Glomerular visceral epithelial cell (primary cell): ENCODE measurements around the gene ATP8B3.

Source experiments
- DNase-seq: peaks from one replicate; pipeline ENCODE4 v3.0.0-alpha.2; 2016; ENCODE audit errors: extremely low spot score

Gene ATP8B3

DNA sequence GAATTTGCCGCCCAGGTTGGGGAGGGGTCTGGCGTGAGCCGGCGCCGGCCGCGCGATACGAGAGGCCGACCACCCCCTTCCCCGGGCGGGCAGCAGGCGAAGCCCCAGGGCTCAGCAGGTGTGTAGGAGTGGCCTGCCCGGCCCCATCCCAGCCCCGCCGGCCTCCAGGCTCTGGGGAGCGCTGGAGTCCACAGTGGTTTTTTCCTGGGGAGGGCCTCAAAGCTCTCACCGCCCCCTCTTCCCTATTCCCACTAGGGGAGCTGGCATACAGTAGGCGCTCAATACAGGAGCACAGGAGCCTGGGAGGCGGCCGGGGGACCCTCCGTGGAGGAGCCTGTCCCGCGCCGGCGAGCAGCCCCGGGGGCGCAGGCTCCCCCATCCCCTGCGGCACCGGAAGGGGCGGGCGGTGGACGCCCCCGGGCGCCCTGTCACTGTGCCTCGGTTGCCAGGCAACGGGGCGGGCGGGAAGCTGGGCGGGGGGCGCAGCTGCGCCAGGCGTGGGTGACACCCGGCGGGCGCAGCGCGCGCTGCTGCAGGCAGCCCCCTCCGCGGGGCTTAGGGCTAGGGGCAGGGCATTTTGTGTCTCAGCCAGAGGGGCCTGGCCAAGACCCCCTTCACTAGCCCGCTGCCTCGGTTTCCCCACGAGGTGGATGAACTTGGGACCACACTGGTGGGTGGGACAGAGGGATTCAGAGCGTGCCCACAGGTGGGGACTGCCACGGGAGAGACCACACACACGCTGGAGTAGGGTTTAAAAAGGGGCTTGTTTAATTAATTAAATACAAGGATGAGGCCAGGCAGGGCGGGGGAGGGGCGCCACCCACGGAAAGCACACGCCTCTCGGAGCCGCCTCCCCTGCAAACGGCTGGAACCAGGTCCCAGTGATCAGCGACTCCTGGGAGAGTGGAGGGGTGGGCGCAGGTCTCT is 39.8 kb upstream of the ATP8B3 start:
- no peak for DNase-seq

- DNase-seq = no peak
These were observed 39.0 kb upstream of the ATP8B3 start for GRCh38 chr19:1850809-1851653.

- no peak for DNase-seq
These were observed 37.9 kb upstream of the ATP8B3 start for GRCh38 chr19:1849886-1850398.

DNA sequence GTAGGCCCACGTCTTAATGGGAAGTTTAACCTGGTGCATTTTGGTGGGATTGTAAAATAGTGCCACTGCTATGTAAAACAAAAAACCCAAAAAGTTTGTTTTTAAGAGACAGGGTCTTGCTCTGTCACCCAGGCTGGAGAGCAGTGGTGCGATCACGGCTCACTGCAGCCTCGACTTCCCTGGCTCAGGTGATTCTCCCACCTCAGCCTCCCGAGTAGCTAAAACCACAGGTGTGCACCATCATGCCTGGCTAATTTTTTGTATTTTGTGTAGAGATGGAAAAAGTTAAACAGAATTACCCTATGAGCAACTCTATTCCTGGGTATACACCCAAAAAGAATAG is 37.0 kb upstream of the ATP8B3 start:
- DNase-seq = no peak

DNA sequence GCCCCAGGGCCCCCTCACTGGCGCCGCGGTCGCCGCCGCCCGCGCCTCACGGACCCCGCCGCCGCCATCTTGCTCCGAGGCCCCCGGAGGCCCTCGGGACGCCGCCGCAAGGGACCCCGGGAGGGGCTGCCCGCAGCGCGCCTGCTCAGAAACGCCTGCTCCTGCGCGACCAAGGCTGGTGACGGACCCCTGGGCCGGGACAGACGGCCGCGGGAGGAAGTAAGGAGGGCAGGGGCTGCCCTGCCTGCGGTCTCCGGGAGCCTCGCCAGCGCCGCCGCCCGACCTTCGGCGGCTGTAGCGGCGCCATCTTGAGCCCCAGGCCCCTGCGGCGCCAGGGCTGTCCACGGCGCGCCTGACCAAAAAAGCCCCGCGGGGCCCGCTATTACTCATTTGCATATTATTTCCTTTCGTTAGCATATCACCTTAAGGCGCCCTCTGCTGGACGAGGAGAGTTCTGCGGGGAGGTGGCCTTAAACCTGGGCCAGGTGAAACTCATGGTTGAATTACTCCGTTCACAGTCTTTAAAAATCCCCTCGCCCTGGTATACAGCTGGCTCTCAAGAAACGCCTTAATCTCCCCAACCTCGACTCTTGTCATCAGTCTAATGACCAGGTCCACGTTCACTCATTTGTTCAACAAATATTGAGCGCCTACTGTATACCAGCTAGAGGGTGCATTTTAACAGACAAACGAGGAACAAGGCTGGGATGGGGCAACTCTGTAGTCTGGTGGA is 36.5 kb upstream of the ATP8B3 start, which contains the start of gene REXO1:
REXO1 (minus strand) TSS at position 85 of the 733 bp plus-strand sequence. CDS start 125 bp downstream, outside the sequence.
- DNase-seq = peak; percentile 97

GRCh38 chr19:1847684-1848398 is 35.8 kb upstream of the ATP8B3 start:
- peak; percentile 42 for DNase-seq

DNA sequence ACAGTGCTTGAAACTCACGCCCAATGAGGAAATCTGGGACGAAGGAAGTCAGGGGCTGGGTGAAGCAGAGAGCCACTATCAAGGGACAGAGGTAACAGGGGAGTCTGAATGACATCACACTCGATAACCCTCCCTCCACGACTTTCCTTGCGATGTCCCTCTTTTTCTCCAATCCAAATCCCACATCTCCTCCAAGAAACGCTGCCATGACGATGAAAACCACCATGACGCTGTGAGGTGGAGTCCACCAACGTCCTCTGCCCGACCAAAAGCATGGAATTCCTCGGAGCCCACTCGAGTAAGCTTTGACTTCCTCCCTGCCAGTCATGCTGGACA is 35.2 kb upstream of the ATP8B3 start:
- no peak for DNase-seq

DNA sequence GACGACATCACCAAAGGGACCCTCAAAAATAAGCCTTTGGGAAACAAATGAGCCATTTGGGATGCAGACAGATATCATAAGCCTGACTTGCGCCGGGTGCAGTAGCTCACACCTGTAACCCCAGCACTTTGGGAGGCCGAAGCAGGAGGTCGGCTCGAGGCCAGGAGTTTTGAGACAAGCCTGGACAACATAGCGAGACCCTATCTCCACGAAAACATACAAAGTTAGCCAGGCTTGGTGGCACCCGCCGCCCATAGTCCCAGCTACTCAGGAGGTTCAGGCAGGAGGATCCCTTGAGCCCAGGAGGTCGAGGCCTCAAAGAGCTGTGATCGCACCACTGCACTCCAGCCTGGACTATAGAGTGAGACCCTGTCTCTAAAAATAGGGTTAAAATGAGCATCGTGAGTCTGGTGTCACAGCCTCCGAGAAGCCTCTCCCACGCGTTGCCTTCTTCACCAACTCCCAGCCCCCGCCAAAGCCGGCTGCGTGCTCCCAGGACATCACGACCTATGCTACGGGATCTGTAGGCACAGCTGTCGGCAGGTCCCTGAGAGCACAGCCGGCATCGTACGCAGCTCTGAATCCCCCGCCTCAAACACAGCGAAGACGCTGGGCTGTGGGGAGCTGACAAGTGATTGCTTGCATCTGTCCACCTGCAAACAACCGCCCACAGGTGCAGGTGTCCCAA is 34.6 kb upstream of the ATP8B3 start:
- DNase-seq = no peak

- DNase-seq = no peak
These were observed 33.6 kb upstream of the ATP8B3 start for GRCh38 chr19:1845642-1846041.

GRCh38 chr19:1845125-1845515 is 33.0 kb upstream of the ATP8B3 start:
- no peak for DNase-seq

GRCh38 chr19:1844513-1845124 is 32.5 kb upstream of the ATP8B3 start:
- no peak for DNase-seq

- DNase-seq = no peak
These were observed 31.7 kb upstream of the ATP8B3 start for GRCh38 chr19:1843646-1844394.

- no peak for DNase-seq
These were observed 31.0 kb upstream of the ATP8B3 start for GRCh38 chr19:1843116-1843515.

DNA sequence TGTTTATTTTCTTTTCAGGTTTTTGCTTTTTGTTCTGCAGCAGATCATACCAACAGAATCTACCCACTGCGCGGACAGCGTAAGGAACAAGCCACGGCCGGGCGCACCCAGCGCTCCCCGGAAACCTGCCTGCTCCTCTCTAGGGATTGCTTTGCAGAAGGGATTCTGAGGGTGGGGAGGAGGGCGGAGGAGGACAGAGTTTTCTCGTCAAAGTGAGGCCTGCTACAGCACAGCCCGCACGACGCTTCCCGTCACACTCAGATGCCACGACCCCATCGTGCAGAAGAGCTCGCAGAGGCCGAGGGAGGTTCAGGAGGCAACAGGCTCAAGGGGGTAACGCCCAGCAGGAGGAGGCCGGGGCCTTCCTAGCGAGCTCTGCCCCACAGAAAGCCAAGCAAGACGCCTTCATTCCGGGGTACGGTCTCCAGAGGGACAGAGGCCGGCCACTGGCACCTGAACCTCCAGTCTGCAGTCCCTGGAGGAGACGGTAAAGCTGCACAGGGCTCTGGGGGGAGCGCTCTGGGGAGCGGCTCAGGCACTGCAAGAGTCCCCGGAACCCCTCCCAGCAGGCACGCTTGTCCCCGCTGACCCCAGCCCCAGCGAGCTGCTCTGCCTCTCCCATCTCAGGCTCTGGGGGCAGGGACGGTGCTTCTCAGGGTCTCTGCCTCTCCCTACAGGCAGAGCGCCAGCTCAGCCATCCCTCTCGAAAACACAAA is 29.3 kb upstream of the ATP8B3 start:
- DNase-seq = no peak

GRCh38 chr19:1840541-1841115 is 28.6 kb upstream of the ATP8B3 start:
- no peak for DNase-seq

- DNase-seq = no peak
These were observed 27.8 kb upstream of the ATP8B3 start for GRCh38 chr19:1839658-1840540.

GRCh38 chr19:1837625-1838105 is 25.6 kb upstream of the ATP8B3 start:
- peak; percentile 44 for DNase-seq
